Measurements from ENCODE around the gene SLC25A21.
"Not testable (repeated sequence)": the region's sequence is repeated elsewhere in the genome, so short reads cannot be mapped to it uniquely, and the experiment has no call there.

The SLC25A21 gene

DNA sequence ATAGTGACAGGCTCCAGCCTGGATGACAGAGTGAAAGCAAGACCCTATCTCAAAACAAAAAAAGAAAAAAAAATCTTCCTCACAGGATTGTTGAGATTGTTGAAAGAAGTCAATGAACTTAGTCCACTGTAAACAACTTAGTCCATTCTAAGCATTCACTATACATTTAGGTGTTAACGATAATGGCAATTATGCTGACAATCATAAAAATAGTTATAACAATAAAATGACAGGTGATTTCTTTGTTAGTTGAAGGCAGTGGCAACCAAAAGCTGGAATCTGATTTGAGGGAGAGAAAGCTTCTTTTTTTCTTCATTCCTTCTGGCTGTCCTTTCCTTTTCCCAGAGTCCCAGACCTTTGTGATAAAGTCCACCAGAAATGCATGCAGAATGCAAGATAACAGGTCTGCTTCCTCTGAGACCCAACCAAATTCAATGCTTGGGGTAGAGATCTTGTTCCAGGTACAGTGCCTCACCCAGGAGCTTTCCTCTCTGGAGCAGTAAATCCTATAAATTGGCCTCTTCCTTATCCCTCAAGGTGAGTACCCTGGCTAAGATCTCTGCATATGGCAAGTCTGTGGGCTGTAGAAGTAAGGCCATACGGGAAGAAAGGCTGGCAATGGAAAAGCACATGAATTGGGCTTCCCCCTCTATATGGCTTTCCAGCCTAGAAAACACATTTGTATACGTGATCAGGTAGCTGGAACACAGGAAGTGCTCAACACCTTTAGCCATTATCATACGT is 458.3 kb downstream of the SLC25A21 start:
- DNase-seq (ENCODE audit: low read depth in 2 of 2) = no peak

DNA sequence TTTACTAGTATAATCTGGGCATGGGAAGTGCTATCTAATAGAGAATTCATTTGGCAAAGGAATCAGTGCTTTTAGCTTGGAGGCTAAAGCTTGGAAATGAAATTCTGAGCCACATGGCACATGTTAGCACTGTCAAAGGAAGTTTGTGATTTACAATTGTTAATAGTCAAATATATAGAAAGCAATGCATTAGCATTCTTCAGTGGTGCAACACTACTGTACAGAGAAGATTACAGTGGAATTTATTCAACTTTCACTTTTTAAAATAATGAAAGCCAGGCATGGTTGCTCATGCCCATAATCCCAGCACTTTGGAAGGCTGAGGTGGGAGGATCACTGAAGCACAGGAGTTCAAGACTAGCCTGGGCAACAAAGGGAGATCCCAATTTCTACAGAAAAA is 464.8 kb downstream of the SLC25A21 start:
- DNase-seq (ENCODE audit: low read depth in 2 of 2) = no peak

DNA sequence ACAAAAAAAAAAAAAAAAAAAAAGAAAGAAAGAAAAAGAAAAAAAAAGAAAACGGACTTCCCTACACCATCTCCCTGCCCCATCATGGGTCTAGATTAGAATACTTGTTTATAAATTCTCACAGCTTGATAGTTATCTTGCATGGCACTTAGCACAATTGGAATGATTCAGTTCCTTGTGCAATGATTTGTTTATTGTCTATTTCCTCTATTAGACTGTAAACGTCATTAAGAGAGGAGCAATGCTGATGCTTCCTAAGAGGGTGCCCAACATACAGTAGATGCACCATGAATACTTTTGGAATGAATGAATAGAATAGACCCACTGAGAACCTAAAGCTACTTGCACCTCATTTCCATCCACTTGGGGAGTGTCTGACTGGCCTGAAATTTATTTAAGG is 469.9 kb downstream of the SLC25A21 start:
- DNase-seq (ENCODE audit: low read depth in 2 of 2) = no peak

DNA sequence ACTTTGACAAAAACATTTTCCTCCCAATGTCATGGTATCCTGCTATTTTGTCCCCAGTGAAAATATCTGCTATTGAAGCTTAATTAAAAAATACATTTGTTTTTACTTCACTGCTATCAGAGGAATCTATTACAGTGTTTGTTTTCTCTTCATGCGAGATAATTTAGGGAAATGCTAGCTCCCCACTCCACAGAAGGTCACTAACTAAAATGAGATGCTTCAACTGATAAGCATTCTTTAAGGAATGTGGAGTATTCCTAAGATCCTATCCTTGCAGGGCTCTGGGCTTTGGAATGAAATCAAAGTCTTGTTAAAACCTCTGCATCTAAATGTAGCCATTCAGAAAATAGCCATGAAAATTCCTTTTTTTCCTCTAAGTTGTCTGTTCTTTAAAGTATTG is 471.3 kb downstream of the SLC25A21 start:
- no peak for DNase-seq (ENCODE audit: low read depth in 2 of 2)

DNA sequence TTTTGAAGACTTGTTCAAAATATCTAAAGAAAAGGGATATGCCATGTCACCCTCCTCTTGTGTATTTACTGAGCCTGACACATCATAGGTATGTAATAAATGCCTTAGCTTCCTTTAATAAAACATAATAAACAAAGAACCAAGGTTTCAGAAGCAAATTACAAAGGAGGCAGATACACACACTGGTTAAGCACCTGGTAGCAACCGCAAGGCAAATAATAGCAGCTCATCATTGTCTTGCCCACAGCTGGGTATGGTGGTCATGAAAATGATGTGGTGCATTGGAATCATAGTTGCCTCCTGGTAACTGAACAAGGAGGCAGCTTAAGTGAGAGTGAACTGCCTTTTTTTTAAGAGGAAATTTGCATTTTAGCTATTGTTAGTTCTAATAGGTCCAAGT is 471.8 kb downstream of the SLC25A21 start:
- no peak for DNase-seq (ENCODE audit: low read depth in 2 of 2)

DNA sequence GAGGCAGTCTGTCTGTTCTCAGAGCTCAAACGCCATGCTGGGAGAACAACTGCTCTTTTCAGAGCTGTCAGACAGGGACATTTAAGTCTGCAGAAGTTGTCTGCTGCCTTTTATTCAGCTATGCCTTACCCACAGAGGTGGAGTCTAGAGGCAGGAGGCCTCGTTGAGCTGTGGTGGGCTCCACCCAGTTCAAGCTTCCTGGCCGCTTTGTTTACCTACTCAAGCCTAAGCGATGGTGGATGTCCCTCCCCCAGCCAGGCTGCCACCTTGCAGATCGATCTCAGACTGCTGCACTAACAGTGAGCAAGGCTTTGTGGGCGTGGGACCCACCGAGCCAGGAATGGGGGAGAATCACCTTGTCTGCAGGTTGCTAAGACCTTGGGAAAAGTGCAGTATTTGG is 473.0 kb downstream of the SLC25A21 start:
- not testable (repeated sequence) for DNase-seq (ENCODE audit: low read depth in 2 of 2)

DNA sequence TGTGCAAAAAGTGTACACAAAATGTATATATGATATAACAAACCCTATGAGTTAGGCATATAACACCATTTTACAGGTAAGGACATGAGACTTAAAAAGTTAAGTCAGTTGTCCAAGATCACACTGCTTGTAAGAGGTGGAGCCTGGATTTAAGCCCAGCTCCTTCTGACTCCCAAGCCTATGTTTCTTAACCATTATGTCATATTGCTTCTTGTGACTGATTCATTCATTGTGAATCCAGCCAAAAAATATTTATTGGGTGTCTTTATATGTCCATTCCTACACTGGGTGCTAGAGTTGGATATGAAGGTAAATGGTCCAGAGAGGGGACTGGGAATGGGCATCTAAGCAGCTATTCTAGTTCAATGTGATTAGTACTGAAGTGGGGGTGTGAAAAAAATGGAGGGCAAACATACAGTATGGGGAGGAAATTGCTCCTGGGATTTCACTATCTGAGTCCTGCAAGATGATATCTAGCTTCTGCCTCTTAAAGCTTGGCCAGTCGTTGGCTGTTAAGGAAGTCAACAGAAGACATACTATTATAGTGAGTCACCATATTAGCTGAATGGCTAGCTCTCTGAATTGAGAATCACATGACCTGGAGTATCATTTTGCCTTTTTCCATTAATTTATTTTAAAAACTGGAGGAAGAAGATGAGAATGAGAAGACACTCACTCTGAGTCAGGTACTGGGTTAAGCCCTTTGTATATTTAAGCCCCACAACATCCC is 481.9 kb downstream of the SLC25A21 start:
- no peak for DNase-seq (ENCODE audit: low read depth in 2 of 2)

DNA sequence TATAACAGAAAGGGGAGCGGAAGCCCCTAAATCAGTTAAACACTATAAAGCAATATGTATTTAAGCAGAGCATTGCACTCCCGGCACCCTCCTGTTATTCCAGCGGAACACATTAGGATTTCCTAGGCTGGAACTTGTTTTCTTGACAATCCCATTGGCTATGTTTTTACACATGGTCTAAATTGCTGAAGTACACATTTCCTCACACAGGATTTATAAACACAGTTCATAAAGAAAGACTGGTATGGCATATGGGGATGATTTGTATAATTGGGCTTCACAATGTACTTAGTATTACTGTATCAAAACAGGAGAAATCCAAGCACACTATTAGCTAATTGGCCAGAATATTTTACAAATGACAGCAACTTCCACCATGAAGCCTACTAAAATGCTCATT is 487.5 kb downstream of the SLC25A21 start:
- DNase-seq (ENCODE audit: low read depth in 2 of 2) = no peak

DNA sequence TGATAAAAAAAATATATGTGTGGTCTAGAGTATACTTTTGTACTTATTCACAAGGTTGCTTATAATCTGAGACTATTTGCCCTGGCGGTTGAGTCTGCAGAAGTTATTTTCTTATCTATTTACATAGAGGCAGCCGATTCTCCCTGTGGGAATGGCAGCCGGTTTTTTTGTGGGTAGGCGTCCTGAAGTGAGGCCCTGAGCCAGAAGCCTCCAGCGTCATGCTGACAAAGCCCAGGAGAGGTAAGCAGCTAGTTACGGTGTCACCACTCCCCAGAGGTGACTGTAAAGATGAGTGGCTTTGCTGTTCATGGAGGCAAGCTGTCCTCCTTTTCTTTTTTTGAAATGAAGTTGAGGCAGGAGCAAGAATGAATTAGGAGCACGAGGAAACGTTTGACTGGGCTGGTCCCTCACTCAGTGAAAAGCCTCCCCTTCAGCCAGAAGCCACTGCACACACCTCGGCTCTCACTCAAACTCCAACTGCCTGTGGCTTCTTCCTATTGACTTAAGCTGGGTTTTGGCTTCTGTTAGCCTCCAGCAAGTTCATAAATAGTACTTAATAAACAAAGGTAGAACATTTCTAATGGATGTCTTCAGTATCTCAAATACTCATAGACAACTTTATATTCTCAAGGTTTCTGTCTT is 489.2 kb downstream of the SLC25A21 start:
- DNase-seq (ENCODE audit: low read depth in 2 of 2) = no peak

DNA sequence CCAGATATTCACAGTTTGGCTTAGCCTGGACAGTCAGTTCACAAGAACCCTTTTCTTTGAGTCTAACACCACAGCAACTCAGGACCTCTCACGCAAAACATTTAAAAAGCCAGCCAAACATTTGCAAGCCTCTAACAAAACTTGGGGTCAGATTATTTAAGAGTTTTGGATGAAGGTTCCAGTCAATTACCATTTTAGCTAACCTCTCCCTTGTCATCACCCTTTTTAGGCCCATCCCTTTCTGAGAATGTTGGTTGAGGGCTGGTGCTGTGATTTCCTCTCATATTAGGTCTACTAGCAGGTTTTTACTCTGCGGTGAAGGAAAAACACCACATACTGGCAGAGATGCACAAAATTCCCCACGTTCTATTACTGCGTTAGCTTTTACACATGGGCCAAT is 490.1 kb downstream of the SLC25A21 start:
- no peak for DNase-seq (ENCODE audit: low read depth in 2 of 2)

DNA sequence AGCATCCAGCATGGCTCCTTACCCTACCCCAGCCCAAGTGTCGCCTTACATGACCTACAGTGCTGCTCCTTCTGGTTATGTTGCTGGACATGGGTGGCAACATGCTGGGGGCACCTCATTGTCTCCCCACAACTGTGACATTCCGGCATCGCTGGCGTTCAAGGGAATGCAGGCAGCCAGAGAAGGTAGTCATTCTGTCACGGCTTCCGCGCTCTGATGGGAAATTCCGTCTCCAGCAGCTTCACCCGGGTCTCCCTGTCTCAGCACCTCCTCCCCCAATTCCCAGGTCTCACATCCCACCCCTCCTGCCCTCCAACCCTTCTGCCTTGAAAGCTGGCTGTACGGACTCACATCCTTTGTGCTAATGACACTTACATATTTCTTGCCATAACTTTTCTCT is 496.2 kb downstream of the SLC25A21 start:
- DNase-seq (ENCODE audit: low read depth in 2 of 2) = no peak

DNA sequence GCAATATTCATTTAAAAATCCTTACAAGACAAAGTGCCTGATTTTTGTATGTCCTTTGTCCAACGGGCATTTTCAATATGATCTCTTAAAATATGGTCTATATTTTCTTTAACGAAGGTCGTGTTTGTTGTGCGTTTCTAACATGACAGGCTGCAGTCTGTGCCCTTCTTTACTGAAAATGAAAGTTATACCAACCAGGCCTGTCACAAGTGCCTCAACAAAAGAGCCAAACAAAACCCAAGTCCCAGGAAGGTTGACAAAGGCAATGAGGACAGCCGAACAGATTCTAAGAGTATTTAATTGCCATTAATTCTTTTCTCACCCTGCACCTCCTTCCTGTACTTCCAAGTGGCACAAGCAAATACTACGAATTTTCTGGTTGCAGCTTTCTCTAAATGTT is 496.8 kb downstream of the SLC25A21 start:
- DNase-seq (ENCODE audit: low read depth in 2 of 2) = no peak

DNA sequence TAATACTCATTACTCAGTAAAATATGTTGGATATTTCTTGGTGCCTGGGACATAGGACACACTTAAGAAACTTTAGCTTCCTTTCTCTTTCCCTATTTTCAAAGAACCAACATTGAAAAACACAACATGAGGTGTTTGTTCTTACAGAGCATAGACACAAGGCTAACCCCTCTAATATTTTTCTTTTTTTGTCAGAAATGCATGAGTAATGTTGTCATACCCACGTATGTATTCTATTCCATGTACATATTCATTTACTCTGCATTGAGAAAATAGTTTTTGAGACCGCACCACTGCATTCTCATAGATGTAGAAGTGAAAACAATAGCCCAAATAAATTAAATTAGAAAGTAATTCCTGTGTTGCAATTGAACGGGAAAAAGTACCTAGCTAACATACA is 497.7 kb downstream of the SLC25A21 start:
- no peak for DNase-seq (ENCODE audit: low read depth in 2 of 2)

DNA sequence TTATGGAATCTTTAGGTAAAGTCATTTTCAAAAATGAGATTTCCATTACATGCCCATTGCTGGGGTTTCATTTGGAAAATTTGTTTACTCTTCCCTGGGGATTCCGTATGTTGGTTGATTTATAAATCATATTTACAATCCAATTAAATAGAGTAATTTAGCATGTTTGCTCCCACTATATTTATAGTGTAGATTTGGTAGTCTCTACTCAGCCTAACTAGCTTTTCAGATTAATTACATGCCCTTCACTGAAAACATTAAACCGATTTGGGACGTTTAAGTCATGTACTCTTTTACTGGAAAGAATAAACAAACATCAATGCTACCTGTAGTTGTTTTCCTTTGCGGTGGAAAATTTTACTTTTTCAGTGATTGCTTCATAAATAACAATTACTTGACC is 500.3 kb downstream of the SLC25A21 start:
- no peak for DNase-seq (ENCODE audit: low read depth in 2 of 2)

DNA sequence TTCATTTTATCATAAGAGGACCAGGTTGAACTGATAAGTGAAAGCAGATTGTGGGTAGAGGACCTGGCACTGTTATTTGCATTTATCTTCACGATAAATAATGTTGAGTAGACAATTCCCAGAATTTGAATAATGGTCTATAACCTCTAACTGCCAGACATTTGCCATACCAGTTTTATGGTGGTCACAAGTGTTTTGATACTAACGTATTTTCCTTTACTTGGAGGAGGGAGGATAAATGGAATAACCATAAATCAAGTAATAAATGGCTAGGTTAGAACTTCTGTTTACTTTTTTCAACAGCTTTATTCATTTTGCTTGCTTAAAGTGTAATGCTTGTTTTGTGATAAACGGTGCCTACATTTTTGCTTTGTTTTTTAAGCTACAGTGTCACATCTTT is 501.3 kb downstream of the SLC25A21 start:
- DNase-seq (ENCODE audit: low read depth in 2 of 2) = no peak

DNA sequence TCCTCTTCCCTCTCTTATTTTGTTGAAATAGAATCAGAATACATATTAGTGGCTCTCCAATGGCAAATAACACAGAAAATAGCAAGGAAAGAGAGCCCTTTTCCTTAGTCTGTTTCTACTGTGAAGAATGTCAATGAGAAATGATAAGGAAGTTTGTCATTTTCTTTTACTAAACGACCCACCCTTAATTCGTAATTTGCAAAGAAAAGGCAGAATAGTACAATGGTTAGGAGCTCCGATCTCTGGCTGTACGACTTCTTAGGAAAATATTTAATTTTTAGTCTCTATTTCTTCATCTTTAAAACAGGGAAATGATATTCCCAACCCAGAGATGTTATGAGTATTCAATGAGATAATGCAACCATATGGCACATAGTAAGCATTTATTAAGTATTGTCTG is 504.7 kb downstream of the SLC25A21 start:
- DNase-seq (ENCODE audit: low read depth in 2 of 2) = no peak

DNA sequence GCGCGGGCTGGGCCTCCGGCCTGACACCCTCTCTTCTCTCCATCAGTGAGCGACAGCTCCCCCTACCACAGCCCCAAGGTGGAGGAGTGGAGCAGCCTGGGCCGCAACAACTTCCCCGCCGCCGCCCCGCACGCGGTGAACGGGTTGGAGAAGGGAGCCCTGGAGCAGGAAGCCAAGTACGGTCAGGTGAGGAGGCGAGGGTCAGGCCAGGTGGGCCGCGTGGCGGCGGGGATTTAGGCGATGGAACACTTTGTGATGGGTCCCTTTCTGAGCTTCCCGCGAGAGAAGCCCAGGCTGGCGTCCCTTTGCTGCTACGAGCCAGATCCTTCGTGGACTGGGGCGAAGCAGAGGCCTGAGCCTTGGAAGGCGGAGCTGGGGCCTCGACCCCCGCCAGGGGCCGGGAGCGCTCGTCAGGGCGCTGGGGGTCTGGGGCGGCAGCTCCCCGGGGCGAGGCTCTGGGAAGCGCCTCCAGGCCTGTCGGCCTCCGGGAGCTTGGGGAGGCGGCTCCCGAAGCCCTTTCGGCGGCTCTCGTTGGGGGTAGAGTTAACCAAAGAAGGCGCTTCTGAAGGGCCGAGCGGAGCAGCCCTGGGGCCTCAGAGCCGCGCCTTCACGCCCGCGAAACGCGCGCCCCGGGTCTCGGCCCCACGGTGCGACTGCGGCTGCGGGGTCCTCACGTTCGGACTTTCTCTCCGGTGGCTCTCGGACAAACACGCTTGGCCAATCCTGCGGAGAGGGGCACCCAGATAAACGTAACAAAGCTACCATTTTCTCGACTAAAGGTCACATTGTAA is 505.8 kb downstream of the SLC25A21 start:
- DNase-seq (ENCODE audit: low read depth in 2 of 2) = no peak

DNA sequence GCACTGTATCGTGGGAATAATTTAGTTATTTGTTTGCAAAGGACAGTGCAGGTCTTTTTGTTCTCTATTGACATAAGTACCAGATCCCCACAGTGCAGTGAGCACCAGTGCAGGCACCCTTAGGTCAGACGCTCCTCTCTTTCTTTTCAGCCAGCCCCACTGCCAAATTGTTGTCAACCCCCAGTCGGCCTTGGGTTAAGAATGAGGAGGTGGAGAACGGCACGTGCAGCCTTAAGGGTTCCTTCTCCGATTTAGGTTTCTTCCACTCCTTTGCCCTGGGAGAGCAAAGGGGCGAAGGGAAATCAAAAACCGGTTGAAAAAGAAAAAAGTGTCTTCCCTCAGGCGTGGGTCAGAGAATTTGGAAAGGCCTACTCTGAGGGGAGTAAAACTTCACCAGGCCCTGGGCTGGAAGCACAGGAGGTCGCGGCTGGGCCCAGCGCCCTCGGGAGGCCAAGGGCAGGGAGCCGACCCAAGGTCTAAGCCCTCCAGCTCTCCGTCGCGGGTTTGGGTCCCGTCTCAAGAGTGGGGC is 506.5 kb downstream of the SLC25A21 start:
- DNase-seq (ENCODE audit: low read depth in 2 of 2) = no peak

DNA sequence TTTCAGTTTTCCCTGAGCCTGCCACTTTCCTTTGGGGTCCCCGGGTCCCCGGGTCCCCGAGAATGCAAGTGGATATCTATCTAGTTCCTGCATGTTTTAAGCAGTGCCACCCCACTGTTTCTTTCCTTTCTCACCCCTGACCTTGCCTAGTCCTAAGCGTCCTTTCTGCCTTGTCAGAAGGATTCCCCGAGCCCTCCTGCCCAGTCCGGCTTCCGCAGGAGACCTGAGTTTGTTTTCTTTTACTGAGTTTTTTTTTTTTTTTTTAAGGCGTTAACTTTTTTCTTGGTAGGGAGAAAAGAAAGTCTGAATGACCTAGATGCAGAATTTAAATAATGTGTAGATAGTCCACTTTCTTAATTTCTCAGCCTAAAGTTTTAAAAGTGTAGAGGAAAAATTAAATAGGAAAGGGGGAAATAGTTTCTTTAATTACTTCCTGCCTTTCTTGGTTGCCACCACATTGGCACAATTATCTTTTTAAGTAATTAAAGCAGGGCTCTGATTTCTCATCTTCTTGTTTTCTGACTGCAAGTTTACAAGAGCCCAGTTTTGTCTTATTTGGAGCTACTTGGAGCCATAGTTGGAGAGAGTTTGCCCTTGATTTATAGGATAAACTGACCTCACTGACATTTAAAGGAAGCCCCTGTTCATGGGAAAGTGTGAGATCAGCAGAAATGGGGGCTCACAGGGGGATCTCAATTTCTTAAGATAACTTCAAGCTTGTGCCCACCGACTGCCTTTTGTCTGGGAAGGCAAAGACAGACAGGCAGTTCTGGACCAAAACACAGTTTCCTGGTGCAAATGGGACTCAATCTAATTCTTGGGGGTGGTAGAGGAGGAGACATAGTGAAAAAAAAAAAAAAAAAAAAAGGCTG is 507.8 kb downstream of the SLC25A21 start:
- DNase-seq (ENCODE audit: low read depth in 2 of 2) = no peak

DNA sequence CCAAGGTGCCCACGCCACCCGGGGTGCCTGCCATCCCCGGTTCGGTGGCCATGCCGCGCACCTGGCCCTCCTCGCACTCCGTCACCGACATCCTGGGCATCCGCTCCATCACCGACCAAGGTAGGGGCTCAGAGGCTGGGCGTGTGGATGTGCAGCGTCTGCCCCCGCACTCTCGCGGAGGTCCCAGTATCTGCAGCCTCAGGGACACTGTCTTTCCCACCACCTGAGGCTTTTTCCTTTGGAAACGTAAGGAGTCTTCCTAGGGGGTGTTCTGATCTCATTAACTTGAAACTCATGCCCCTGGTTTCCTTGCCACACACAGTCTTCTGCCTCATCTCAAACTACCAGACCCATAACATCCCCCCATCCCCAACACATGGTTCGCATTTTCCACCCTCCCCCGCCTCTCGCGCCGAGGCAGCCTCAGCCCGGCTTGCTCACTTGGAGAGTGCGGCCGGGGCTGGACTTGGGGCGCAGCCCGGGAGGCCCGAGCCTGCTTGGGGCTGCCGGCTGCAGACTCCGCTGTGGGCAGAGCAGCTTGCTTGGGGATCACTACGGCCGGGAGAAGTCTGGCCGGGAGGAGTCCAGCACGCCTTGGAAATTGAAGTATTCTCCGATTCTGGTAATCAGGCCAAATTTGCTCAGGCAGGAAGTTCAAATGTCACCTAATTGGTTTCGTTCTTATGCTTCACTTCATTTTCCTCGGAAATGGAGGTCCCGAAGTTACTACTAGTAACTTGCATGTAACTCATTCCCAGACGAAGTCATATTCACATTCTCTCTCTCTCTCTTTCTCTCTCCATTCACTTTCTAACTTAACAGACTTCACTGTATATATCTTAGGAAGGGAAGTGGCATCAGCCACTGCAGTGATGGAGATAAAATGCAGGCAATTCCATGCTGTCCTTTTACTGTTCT is 508.7 kb downstream of the SLC25A21 start:
- DNase-seq (ENCODE audit: low read depth in 2 of 2) = no peak
